ENCODE results near the gene ATP13A5.

ATP13A5 gene

DNA sequence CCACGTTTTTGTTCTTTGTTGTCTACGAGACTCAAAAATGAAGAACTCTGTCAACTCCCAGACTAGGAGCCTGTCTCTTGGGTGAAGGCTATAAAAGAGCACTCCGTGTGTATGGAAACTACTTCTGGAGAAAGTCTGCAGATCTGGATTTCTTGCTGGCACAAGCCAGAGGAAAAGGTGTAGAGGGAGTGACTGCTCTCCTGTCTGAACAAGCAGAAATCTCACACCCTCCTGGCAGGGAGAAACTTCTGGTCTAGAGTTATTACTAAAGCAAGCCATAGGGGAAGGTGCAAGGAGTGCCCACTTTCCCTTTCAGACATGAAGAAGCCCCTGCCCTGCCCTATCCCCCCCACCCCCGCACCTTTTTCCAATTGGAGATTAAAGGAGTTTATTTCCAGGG, 128.1 kb downstream of the ATP13A5 start:
- DNase-seq, result no peak

DNA sequence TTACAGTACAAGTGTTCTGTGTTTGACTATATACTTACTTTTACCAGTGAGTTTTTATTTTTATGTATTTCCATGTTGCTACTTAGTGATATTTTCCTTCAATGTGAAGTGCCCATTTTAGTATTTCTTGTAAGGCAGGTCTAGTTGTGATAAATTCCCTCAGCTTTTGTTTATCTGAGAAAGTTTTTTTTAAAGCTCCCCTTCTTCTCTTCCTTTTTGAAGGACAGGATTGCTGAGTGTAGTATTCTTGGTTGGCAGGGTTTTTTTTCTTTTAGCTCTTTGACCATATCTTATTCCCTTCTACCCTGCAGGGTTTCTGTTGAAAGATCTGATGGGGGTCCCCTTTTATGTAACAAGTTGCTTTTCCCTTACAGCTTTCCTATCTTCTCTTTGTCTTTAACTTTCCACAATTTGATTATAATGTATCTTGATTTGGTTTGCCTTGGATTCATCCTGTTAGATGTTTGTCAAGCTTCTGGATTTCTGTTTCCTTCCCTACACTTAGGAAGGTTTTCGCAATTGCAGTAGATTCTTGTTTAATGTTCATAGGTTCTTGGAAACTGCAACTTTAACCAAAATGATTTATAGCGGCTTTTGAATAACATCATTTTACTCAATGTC, 129.6 kb downstream of the ATP13A5 start:
- DNase-seq, result no peak

- DNase-seq, result no peak
Measured at GRCh38 chr3:193243571-193243970, 135.0 kb downstream of the ATP13A5 start.

DNA sequence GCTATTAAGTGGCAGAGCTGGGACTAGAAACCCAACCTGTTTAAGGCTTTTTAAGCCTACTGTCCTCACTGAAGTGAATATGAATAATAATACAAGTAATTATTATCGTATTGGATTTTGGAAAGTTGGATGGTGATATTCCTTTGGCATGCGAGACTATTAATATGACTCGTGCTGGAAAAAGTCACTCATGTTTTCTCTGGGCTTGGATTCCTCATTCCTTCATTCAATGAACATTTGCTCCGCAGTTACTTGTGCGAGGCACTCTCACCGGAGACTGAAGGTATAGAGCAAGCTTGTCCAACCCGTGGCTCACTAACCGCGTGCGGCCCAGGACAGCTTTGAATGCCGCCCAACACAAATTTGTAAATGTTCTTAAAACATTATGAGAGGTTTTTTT, 136.8 kb downstream of the ATP13A5 start:
- DNase-seq, result no peak

- peak; percentile 1 for DNase-seq
Measured at GRCh38 chr3:193240850-193241706, 137.5 kb downstream of the ATP13A5 start, which contains the start of gene PLAAT1. Gene PLAAT1, plus strand, starts transcription at chr3:193241222. Its CDS starts 14,429 bp downstream, at chr3:193255651.

GRCh38 chr3:193240436-193240849, 138.1 kb downstream of the ATP13A5 start:
- no peak for DNase-seq

GRCh38 chr3:193237030-193237429, 141.5 kb downstream of the ATP13A5 start:
- DNase-seq, result no peak

DNA sequence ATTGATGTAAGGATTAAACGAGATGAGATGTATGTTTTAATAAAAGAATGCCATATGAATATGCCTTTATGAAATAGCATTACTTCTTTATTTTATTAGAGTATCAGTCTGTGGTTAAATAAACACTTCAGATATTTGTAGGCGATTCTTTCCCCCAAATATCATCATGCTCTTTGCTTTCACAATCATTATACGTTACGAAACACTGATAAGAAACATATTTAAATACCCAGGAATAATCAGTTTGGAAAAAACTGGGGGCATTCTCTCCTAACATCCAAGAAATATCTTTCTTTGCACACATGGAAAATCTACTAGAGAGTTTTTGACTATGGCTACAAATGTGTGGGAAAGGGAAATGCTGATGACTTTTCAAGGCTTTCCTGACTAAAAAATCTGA, 142.0 kb downstream of the ATP13A5 start:
- no peak for DNase-seq

DNA sequence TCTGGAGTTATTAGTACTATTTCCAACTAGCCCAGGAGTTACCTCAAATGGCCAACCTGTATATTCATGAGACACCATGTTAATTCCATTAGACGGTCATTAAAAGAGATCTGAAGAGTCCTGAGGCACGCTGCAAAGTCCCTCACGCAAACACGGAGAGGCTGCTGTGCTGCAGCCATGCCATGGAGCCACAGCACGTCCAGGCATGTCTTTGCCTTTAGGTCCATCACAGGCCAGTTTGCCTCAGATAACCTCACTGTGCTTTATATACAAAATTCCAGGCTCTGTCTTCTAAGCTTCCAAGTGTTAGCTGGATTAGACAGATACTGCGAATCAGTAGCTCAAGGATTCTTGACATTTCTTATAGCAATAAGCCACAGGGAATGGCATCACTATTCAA, 147.4 kb downstream of the ATP13A5 start:
- no peak for DNase-seq

DNA sequence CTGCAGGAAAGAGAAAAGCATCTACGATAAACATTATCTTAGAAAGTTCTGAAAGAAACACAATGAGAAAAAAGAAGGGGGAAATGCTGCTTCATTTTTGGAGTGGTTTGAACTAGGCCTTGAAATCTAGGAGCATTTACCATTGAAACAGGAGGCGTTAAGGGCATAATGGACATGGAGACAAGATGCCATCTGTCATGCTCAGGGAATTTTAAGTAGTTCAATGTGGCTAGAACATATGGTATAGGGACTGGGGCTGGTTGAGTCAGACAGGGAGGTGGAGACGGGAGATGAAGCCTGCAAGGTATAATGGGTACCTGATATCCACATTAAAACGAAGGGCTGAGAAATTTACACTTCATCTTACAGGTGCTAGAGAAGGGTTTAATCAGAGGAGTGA, 147.9 kb downstream of the ATP13A5 start:
- DNase-seq, result no peak

DNA sequence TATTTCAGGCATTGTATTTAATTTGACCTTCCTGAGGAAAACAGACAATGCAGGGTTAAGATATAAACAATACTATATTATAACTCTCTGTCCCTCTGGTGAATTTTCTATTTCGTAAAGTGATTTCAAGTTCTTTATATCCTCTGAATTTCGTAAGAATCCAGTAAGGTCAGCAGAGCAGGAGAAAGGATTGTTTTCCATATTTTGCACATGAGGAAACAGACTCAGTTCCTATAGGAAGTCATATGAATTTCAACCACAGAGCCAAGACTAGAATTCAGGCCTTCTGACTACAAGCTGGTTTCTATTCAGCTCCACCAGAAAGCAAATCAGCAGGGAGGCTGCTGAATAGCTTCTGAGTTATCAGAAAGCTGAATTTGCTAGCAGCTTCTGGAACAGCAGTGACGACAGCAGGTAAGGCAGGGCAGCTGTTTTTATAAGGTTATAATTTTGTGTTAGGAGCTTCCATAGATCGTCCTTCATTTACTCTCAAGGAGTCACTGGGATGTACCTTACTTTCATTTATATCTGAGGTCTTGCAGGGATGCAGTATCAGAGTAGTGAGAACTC, 148.6 kb downstream of the ATP13A5 start:
- DNase-seq, result no peak

DNA sequence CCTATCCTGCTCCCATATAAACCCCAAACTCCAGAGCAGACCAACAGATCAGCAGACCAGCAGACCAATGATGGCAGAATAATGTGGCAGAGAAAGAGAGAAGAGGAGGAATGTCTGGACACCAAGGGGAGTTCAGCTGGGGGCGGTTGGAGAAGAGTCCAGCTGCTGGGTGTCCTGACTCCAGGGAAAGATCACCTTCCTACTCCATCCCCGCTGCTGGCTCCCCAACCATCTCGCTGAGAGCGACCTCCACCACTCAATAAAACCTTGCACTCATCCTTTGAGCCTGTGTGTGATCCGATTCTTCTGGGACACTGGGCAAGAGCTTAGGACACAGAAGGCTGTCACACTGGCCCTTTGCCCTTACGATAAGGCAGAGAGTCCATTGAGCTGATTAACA, 150.3 kb downstream of the ATP13A5 start:
- DNase-seq, result no peak

- no peak for DNase-seq
Measured at GRCh38 chr3:193225302-193226125, 153.0 kb downstream of the ATP13A5 start.

Measured in amniotic stem cell (primary cell).